T47D (cell line): ENCODE results near the gene TGM5.
A peak's percentile ranks its signal among the peaks of the same experiment; 100 is the strongest.

Experiments used
- DNase-seq, 2 experiments: peaks; one replicate each; pipeline versions ENCODE4 v3.0.0 to v3.0.0-alpha.2; 2011 to 2012; ENCODE audit warnings: low read depth in 1 of 2, low spot score in 1 of 2
- JUND ChIP-seq: IDR thresholded peaks from 2 replicates; pipeline ENCODE4 v1.6.1; 2012; ENCODE audit warnings: low read depth
- in situ Hi-C: cut with HindIII; loops from 2 replicates; pipeline ENCODE4 v1.10.0; 2016; ENCODE audit warnings: low sequenced_read_pairs, low pct_unique_long_range_greater_than_20kb

TGM5 gene

GRCh38 chr15:43185157-43186002, 81.3 kb downstream of the TGM5 start, which contains the start of gene CCNDBP1:
TSS of gene CCNDBP1 (plus strand) at chr15:43185403. CDS start at chr15:43185499, 96 bp downstream.
- in situ Hi-C loops: no loop called here

GRCh38 chr15:43184407-43185124, 82.2 kb downstream of the TGM5 start:
- DNase-seq: no peak
- in situ Hi-C loops: no loop called here
- TF ChIP-seq JUND: no peak

More at GRCh38 chr15:43185157-43186002, 81.3 kb downstream of the TGM5 start, which contains the start of gene CCNDBP1:
- TF ChIP-seq JUND: no peak
- DNase-seq: peak; percentile 62 to 73

GRCh38 chr15:43183270-43183669, 83.5 kb downstream of the TGM5 start:
- in situ Hi-C loops: no loop called here
- DNase-seq: no peak
- no peak for TF ChIP-seq JUND
